SK-N-SH treated with all-trans-retinoic acid at 6 μM for 48 hours (cell line): ENCODE results near the gene GSG1L.

ENCODE experiments used
- ATAC-seq: fragments of 200-7000 bp; cut with Tn5 transposase; 3 replicates; pipeline ENCODE4 v1.9.1; 2020; ENCODE audit warnings: mild to moderate bottlenecking, moderate library complexity
- ARNTL ChIP-seq: fragments of 450-650 bp; formaldehyde crosslinking; IDR thresholded peaks from 2 replicates; pipeline ENCODE4 v1.5.0; 2020; ENCODE audit warnings: low read depth, mild to moderate bottlenecking, moderate library complexity, borderline replicate concordance
- BACH2 ChIP-seq: fragments of 250-450 bp; sonication (Bioruptor Pico); IDR thresholded peaks from 2 replicates; pipeline ENCODE4 v1.9.0; 2021; ENCODE audit warnings: mild to moderate bottlenecking, borderline replicate concordance
- CSDC2 ChIP-seq: fragments of 250-450 bp; sonication (Bioruptor Pico); IDR thresholded peaks from 2 replicates; pipeline ENCODE4 v1.5.0; 2020; ENCODE audit warnings: mild to moderate bottlenecking, moderate library complexity
- CSRNP3 ChIP-seq: fragments of 250-450 bp; sonication (Bioruptor Pico); IDR thresholded peaks from 2 replicates; pipeline ENCODE4 v1.5.1; 2021; ENCODE audit warnings: mild to moderate bottlenecking, moderate library complexity
- ESRRG ChIP-seq: fragments of 250-450 bp; sonication (Bioruptor Pico); IDR thresholded peaks from 2 replicates; pipeline ENCODE4 v1.6.1; 2021; ENCODE audit warnings: mild to moderate bottlenecking
- GLIS3 ChIP-seq: fragments of 250-450 bp; sonication (Bioruptor Pico); IDR thresholded peaks from 2 replicates; pipeline ENCODE4 v1.5.0; 2020; ENCODE audit warnings: mild to moderate bottlenecking, moderate library complexity
- ISL1 ChIP-seq: fragments of 250-450 bp; sonication (Bioruptor Pico); IDR thresholded peaks from 2 replicates; pipeline ENCODE4 v2.1.2; 2022; ENCODE audit warnings: mild to moderate bottlenecking, moderate library complexity
- OSR1 ChIP-seq: fragments of 250-450 bp; sonication (Bioruptor Pico); IDR thresholded peaks from 2 replicates; pipeline ENCODE4 v1.8.0; 2022; ENCODE audit warnings: moderate library complexity, mild to moderate bottlenecking, inconsistent platforms
- PPARA ChIP-seq: fragments of 250-450 bp; sonication (Bioruptor Pico); IDR thresholded peaks from 2 replicates; pipeline ENCODE4 v1.5.0; 2020; ENCODE audit warnings: mild to moderate bottlenecking, borderline replicate concordance
- RARB ChIP-seq: fragments of 250-450 bp; sonication (Bioruptor Pico); IDR thresholded peaks from 2 replicates; pipeline ENCODE4 v1.8.0; 2021; ENCODE audit warnings: mild to moderate bottlenecking, moderate library complexity
- SNAI2 ChIP-seq: fragments of 250-450 bp; sonication (Bioruptor Pico); IDR thresholded peaks from 2 replicates; pipeline ENCODE4 v1.5.0; 2020; ENCODE audit warnings: mild to moderate bottlenecking, moderate library complexity
- TCF4 ChIP-seq: fragments of 250-450 bp; sonication (Bioruptor Pico); IDR thresholded peaks from 2 replicates; pipeline ENCODE4 v1.8.0; 2021; ENCODE audit warnings: mild to moderate bottlenecking, moderate library complexity, borderline replicate concordance
- TSHZ2 ChIP-seq: fragments of 250-450 bp; sonication (Bioruptor Pico); IDR thresholded peaks from 2 replicates; pipeline ENCODE4 v1.5.0; 2020; ENCODE audit warnings: mild to moderate bottlenecking, moderate library complexity
- ZC3H10 ChIP-seq: fragments of 250-450 bp; sonication (Bioruptor Pico); IDR thresholded peaks from 2 replicates; pipeline ENCODE4 v1.5.1; 2021; ENCODE audit warnings: mild to moderate bottlenecking, moderate library complexity
- ZFP3 ChIP-seq: fragments of 250-450 bp; sonication (Bioruptor Pico); IDR thresholded peaks from 2 replicates; pipeline ENCODE4 v1.5.0; 2020; ENCODE audit warnings: mild to moderate bottlenecking, moderate library complexity
- ZFP30 ChIP-seq: fragments of 450-650 bp; formaldehyde crosslinking; IDR thresholded peaks from 2 replicates; pipeline ENCODE4 v1.5.0; 2022; ENCODE audit warnings: mild to moderate bottlenecking, moderate library complexity
- ZNF565 ChIP-seq: fragments of 450-650 bp; formaldehyde crosslinking; conservative IDR thresholded peaks from 2 replicates; pipeline ENCODE4 v1.5.0; 2020; ENCODE audit warnings: low read depth, mild to moderate bottlenecking, moderate library complexity
- ZNF70 ChIP-seq: fragments of 450-650 bp; formaldehyde crosslinking; IDR thresholded peaks from 2 replicates; pipeline ENCODE4 v1.5.0; 2020; ENCODE audit warnings: mild to moderate bottlenecking, moderate library complexity
- ZNF8 ChIP-seq: fragments of 450-650 bp; formaldehyde crosslinking; IDR thresholded peaks from 2 replicates; pipeline ENCODE4 v1.5.0; 2020; ENCODE audit warnings: mild to moderate bottlenecking, moderate library complexity
- TF ChIP-seq, protein P1 (sequence below): fragments of 250-450 bp; sonication (Bioruptor Pico); IDR thresholded peaks from 2 replicates; pipeline ENCODE4 v1.8.0; 2020; ENCODE audit warnings: mild to moderate bottlenecking, moderate library complexity, borderline replicate concordance

The GSG1L gene

GRCh38 chr16:27927266-27927901 is 136.1 kb downstream of the GSG1L start:
- no peak for ATAC-seq
- TF ChIP-seq ARNTL (CRISPR knock-in tag) (no peak), ZC3H10 (CRISPR knock-in tag) (no peak), ZFP3 (CRISPR knock-in tag) (no peak), SNAI2 (CRISPR knock-in tag) (no peak), OSR1 (CRISPR knock-in tag) (no peak), PPARA (CRISPR knock-in tag) (no peak), RARB (CRISPR knock-in tag) (no peak), BACH2 (CRISPR knock-in tag) (no peak), ZNF8 (no peak), TCF4 (no peak), ESRRG (CRISPR knock-in tag) (no peak), GLIS3 (no peak), CSRNP3 (CRISPR knock-in tag) (no peak)

GRCh38 chr16:27925612-27926011 is 137.9 kb downstream of the GSG1L start:
- ATAC-seq = no peak
- no peak for TF ChIP-seq TCF4
- no peak for TF ChIP-seq BACH2 (CRISPR knock-in tag)
- TF ChIP-seq, protein P1, sequence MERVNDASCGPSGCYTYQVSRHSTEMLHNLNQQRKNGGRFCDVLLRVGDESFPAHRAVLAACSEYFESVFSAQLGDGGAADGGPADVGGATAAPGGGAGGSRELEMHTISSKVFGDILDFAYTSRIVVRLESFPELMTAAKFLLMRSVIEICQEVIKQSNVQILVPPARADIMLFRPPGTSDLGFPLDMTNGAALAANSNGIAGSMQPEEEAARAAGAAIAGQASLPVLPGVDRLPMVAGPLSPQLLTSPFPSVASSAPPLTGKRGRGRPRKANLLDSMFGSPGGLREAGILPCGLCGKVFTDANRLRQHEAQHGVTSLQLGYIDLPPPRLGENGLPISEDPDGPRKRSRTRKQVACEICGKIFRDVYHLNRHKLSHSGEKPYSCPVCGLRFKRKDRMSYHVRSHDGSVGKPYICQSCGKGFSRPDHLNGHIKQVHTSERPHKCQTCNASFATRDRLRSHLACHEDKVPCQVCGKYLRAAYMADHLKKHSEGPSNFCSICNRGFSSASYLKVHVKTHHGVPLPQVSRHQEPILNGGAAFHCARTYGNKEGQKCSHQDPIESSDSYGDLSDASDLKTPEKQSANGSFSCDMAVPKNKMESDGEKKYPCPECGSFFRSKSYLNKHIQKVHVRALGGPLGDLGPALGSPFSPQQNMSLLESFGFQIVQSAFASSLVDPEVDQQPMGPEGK (CRISPR knock-in tag) = no peak
- no peak for TF ChIP-seq ZFP30 (CRISPR knock-in tag)
- no peak for TF ChIP-seq OSR1 (CRISPR knock-in tag)
- no peak for TF ChIP-seq GLIS3
- TF ChIP-seq ZNF70 (CRISPR knock-in tag) = no peak
- TF ChIP-seq, all 23 proteins: peak for 0

DNA sequence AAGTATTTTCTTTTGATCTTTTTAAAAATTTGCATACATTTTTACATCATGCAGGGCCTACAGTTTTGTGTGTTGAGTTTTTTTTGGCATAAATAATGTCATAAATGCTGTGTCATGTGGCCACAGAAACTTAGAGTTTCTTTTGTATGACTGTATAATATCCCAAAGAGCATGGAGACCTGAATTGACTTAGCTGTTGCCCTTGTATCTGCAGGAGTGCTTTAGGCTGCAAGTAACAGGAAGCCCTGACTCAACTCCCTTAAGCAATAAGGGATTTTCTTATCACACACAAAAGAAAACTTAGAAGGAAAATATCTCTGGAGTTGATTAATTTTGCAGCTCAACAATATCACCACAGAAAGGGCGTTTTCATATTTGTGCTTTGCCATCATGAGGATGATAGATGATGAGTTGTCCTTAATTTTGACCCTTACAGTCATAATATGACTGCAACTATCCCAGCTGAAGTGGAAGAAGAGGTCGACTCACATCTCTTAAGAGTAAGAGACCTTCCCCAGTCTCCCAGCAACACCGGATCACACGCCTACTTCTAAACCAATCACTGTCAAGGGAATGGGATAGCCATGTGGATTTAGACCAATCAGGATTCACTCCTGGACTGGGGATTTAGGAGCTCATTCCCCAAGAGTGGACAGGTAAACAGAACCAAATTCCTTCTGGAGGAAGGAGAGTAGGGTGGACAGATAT is 138.9 kb downstream of the GSG1L start:
- no peak for TF ChIP-seq BACH2 (CRISPR knock-in tag)
- TF ChIP-seq ZNF8 = no peak
- no peak for TF ChIP-seq ISL1 (CRISPR knock-in tag)
- no peak for TF ChIP-seq OSR1 (CRISPR knock-in tag)
- no peak for TF ChIP-seq ESRRG (CRISPR knock-in tag)
- no peak for TF ChIP-seq ZFP30 (CRISPR knock-in tag)
- TF ChIP-seq CSRNP3 (CRISPR knock-in tag) = no peak
- ATAC-seq = no peak

DNA sequence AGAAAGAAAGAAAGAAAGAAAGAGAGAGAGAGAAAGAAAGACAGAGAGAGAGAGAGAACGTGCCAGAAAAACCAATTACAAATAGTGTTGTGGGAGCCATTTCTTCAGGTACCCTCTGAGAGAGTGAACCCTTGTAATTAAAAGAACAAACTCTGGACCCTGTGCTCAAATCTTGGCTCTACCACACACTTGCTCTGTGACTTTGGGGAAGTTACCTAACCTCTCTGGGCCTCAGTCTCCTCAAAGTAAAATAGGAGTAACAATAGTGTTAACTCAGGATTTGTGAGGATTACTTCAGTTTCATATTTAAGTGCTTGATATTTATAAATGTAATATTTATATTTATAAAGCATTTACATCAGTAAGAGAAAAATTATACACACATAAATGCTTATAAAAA is 139.8 kb downstream of the GSG1L start:
- no peak for ATAC-seq
- TF ChIP-seq CSDC2 (CRISPR knock-in tag) (no peak), ZNF565 (CRISPR knock-in tag) (no peak), ESRRG (CRISPR knock-in tag) (no peak), ISL1 (CRISPR knock-in tag) (no peak), RARB (CRISPR knock-in tag) (no peak), TCF4 (no peak), BACH2 (CRISPR knock-in tag) (no peak)

DNA sequence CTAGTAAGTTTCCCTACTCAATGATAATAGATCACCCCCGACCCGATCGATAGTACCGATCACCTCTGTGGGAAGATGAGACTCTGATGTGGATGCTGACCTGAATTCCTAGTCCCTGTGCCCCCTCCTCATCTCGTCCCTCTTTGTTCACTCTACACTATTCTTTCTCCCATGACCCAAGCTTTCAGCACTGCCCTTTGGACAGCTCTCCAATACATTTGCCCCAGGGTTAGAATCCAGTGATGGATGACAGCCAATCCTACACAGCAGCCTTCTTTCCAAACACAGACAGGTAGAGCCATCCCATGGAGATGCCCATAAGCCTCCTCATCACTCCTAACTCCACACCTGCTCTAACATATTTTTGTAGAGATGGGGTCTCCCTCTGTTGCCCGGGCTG is 141.1 kb downstream of the GSG1L start:
- no peak for ATAC-seq
- TF ChIP-seq GLIS3 (no peak), ZC3H10 (CRISPR knock-in tag) (no peak), TSHZ2 (CRISPR knock-in tag) (no peak), BACH2 (CRISPR knock-in tag) (no peak), ZFP3 (CRISPR knock-in tag) (no peak), ESRRG (CRISPR knock-in tag) (no peak), RARB (CRISPR knock-in tag) (no peak), ISL1 (CRISPR knock-in tag) (no peak), CSRNP3 (CRISPR knock-in tag) (no peak), PPARA (CRISPR knock-in tag) (no peak), ZFP30 (CRISPR knock-in tag) (no peak), OSR1 (CRISPR knock-in tag) (no peak), ZNF565 (CRISPR knock-in tag) (no peak), TCF4 (no peak)
- TF ChIP-seq, protein P1 (CRISPR knock-in tag) = no peak
